Central memory CD8-positive, alpha-beta T cell (primary cell): ENCODE measurements around the gene CSKMT.
"Not testable (repeated sequence)": the region's sequence is repeated elsewhere in the genome, so short reads cannot be mapped to it uniquely, and the experiment has no call there.

Experiments used
- ATAC-seq: fragments of 150-1000 bp; cut with Tn5 transposase; replicated peaks from 2 replicates; pipeline ENCODE4 v1.10.0; 2022; ENCODE audit warnings: mild to moderate bottlenecking, moderate FRiP score, moderate number of reproducible peaks; ENCODE audit not compliant: poor library complexity, severe bottlenecking; ENCODE audit errors: extremely low read depth
- DNase-seq, 2 donors: peaks; one replicate each; pipeline ENCODE4 v3.0.0; 2021; ENCODE audit warnings: low spot score in 2 of 2
- H3K27ac Mint-ChIP-seq: one replicate; pipeline ENCODE4 v1.8.0; 2022; ENCODE audit warnings: low read depth, mild to moderate bottlenecking, moderate library complexity, mixed read lengths
- H3K27me3 Mint-ChIP-seq: one replicate; pipeline ENCODE4 v1.8.0; 2022; ENCODE audit warnings: mixed read lengths
- H3K36me3 Mint-ChIP-seq: one replicate; pipeline ENCODE4 v1.8.0; 2022; ENCODE audit warnings: mild to moderate bottlenecking, moderate library complexity, mixed read lengths; ENCODE audit not compliant: insufficient read depth
- H3K4me1 Mint-ChIP-seq: one replicate; pipeline ENCODE4 v1.8.0; 2022; ENCODE audit warnings: mixed read lengths
- H3K4me3 Mint-ChIP-seq: one replicate; pipeline ENCODE4 v1.8.0; 2022; ENCODE audit warnings: mild to moderate bottlenecking, moderate library complexity, mixed read lengths
- H3K9me3 Mint-ChIP-seq: one replicate; pipeline ENCODE4 v1.8.0; 2022; ENCODE audit warnings: mixed read lengths

Gene CSKMT

DNA sequence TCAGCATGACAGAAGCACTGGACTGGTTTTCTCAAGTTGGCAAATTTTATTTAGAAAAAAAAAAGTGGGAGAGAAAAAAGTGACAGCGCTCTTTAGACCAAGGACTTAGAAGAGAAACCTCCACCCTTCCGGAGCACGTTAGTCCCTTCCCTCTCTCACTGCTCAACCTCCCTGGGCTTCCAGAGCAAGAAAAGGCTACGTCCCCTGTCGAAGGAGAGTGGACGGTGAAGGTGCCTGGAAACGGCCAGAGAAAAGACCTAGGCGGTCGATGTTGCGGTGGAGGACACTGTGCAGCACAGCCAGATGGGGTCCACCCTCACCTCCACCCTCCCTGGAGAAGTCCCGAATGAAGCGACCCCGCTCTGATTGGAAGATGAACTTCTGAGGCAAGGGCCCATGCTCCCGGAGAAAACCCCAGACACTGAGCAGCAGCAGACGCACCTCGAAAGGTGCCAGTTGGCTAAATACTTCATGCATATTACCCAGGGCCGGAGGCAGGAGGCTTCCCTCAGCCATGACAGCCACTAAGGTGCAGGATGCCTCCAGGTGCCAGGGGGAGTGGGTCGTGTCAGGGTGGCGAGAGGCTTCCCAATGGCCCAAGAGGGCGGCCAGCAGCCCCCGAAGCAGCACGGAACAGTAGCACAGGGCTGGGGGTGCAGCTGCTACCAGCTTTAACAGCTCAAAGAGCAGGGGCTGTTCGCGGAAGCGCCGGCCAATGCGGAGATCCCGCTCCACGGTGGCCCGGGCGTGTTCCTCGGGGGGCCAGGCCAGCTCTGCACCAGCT lies 18.1 kb upstream of the CSKMT start:
- H3K4me1 Mint-ChIP-seq, result peaks cover 23% of the 10 kb centered on the region
- H3K4me3 Mint-ChIP-seq, result peak overlapping the region; percentile 90
- H3K36me3 Mint-ChIP-seq, result peaks cover 26% of the 10 kb centered on the region
- ATAC-seq (no peak), DNase-seq (no peak)
- H3K27me3 Mint-ChIP-seq, result no peaks in the 10 kb centered on the region
- peak overlapping the region; percentile 88 for H3K27ac Mint-ChIP-seq
- H3K9me3 Mint-ChIP-seq, result no peaks in the 10 kb centered on the region

DNA sequence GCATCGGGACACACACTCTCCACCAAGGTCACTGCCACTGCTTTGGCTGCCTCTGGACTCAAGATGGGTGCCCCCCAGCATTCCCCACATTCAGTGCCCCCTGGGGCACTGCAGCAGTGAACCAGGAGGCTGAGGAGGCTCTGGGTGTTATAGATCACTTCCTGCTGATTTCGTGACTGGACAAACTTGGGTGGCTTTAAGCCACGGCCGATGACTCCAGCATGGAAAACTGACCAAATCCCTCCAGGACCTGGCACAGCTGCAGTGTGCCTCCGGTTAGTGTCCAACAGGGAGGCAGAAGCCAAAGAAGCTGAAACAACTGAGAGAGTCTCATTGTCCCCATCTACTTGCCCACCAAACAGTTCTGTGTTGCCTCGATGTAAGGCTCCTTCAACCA lies 17.5 kb upstream of the CSKMT start:
- H3K27me3 Mint-ChIP-seq, result no peaks in the 10 kb centered on the region
- peaks cover 29% of the 10 kb centered on the region for H3K36me3 Mint-ChIP-seq
- peaks cover 29% of the 10 kb centered on the region for H3K4me1 Mint-ChIP-seq
- H3K9me3 Mint-ChIP-seq, result no peaks in the 10 kb centered on the region
- ATAC-seq (no peak), DNase-seq (no peak)
- H3K27ac Mint-ChIP-seq, result no peak overlapping the region
- no peak overlapping the region for H3K4me3 Mint-ChIP-seq

DNA sequence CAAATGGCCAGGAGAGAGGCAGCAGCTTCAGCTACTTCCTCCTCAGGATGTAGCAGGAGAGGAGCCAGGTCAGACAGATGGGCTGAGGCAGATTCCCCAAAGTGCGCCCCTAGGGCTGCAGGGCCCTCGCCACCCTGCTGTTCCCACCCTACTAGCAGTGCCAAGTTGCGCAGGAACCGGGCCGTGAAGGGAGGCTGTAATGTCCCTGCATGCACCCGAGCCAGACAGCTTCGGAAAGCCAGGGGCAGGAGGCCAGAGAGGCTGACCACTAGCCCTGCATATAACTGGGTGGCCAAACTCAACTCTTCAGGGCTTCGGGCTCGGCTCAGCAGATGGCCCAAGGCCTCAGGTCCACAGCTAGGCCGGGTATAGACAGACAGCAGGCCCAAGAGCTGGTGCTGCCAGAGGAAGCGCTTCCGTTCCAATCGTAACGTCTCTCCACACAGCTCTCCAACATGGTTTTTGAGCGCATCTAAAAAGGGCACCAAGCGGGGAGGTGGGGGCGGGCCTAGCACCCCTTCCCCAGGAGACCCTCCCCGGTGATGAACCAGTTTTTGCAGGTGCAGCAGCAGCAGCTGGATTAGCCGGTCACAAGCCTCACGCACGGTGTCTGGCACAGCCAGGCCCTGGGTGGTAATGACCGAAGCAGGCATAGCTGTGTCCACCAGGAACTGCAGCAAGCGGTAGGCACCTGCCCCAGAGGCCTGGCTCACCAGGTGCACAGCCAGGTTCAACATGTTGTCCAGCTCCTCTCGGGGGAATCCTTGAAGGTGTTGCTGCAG lies 16.7 kb upstream of the CSKMT start:
- Mint-ChIP-seq H3K4me1 (peaks cover 31% of the 10 kb centered on the region), H3K27ac (no peak overlapping the region), H3K4me3 (no peak overlapping the region), H3K9me3 (no peaks in the 10 kb centered on the region), H3K27me3 (no peaks in the 10 kb centered on the region), H3K36me3 (peaks cover 33% of the 10 kb centered on the region)
- DNase-seq (no peak), ATAC-seq (no peak)

DNA sequence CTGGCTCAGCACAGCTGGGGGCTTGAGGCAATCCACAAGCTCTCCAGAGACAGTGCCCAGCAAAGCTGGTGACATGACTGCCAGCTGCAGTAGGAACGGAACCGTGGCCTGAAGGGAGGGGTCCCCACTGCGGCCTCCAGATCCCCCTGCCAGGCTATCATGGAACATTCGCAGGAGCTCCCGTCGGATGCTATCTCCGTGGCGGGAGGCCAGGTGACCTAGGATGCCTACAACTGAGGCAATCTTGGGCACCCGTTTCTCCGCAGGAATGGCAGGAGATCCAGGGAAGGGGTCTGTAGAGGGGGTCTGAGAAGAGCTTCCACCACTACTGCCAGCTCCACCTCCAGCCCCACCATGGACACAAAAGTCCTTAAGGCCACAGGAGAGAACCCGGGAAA lies 16.1 kb upstream of the CSKMT start:
- H3K4me3 Mint-ChIP-seq, result no peak overlapping the region
- H3K36me3 Mint-ChIP-seq, result peaks cover 36% of the 10 kb centered on the region
- H3K9me3 Mint-ChIP-seq, result no peaks in the 10 kb centered on the region
- no peak overlapping the region for H3K27ac Mint-ChIP-seq
- ATAC-seq (no peak), DNase-seq (no peak)
- H3K4me1 Mint-ChIP-seq, result peaks cover 36% of the 10 kb centered on the region
- H3K27me3 Mint-ChIP-seq, result no peaks in the 10 kb centered on the region

DNA sequence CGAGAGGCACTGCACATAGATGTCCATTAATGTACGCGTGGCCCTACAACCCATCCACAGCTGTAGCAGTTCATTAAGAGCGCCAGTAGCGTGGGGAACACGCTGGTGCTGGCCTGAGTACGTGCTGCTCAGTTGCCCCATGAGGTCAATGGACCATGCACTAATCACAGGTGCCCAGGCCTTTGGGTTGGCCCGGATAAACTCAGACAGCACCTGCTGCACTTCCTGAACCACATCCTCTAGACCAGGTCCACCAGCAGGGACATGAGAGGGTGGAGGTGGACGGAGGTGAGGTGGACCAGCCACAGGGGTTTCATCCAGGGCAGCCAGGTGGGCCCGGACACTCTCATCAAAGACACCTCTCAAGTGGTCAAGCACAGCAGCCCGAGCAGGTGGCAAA lies 15.6 kb upstream of the CSKMT start:
- ATAC-seq, result no peak
- Mint-ChIP-seq H3K27ac (no peak overlapping the region), H3K4me1 (peaks cover 36% of the 10 kb centered on the region), H3K36me3 (peaks cover 39% of the 10 kb centered on the region), H3K4me3 (no peak overlapping the region), H3K27me3 (no peaks in the 10 kb centered on the region), H3K9me3 (no peaks in the 10 kb centered on the region)
- DNase-seq, result no peak

DNA sequence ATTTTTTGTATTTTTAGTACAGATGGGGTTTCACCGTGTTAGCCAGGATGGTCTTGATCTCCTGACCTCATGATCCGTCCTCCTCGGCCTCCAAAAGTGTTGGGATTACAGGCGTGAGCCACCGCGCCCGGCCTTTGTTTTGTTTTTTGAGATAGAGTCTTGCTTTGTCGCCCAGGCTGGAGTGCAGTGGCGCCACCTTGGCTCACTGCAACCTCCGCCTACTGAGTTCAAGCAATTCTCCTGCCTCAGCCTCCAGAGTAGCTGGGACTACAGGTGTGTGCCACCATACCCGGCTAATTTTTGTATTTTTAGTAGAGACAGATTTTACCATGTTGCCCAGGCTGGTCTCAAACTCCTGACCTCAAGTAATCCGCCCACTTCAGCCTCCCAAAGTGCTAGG lies 14.8 kb upstream of the CSKMT start:
- peaks cover 30% of the 10 kb centered on the region for H3K4me1 Mint-ChIP-seq
- not testable (repeated sequence) for ATAC-seq, H3K9me3 Mint-ChIP-seq, DNase-seq, H3K27me3 Mint-ChIP-seq, H3K27ac Mint-ChIP-seq, H3K4me3 Mint-ChIP-seq
- peaks cover 44% of the 10 kb centered on the region for H3K36me3 Mint-ChIP-seq

DNA sequence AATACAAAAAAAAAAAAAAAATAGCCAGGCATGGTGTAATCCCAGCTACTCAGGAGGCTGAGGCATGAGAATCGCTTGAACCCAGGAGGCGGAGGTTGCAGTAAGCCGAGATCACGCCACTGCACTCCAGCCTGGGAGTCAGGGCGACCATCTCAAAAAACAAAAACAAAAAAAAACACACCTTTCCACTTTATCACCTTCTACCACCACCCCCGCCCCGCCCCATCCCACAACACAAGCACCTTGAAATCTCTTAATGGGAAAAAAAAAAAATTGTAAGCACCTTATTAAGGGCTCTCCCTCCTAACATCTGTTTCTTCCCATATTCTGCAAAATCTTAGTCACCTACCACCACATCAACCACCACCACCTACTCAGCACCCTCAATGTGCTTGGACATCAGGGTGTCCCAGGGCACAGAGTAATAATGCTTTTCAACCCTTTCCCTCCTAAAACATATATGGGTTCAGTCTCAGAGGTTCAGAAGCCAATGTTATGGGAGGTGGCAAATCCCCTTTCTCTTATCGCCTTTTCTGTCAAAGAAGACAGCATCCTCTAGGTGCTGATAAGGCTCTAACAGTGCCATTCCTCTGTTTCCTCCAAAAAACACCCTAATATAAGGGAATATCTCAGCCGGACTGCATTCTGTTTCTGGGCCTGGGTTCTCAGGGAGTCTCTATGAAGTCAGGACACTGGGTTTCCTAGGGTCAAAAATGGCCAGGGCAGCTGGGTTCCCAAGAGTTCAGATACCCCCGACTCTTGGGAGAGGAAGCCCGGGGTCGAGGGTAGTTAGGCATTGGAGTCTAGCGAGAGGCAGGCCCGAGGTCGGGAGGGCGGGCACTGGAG lies 12.7 kb upstream of the CSKMT start:
- peak in 1 of 2 donors; percentile 23 for DNase-seq

DNA sequence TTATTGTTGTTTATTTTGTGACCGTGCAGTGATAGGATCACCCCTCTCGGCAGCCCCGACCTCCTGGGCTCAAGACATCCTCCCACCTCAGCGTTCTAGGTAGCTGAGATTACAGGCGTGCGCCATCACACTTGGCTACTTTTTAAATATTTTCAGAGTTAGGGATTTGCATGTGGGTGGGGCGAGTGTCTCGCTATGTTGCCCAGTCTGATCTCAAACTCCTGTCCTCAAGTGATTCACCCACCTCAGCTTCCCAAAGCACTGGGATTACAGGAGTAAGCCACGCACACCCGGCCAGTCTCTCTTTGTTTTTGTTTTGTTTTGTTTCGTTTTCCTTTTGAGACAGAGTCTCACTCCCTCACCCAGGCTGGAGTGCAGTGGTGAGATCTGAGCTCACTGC lies 10.8 kb upstream of the CSKMT start:
- H3K4me3 Mint-ChIP-seq, result peak overlapping the region; percentile 93
- no peaks in the 10 kb centered on the region for H3K27me3 Mint-ChIP-seq

More for the DNA sequence above, 12.7 kb upstream of the CSKMT start:
- Mint-ChIP-seq H3K27me3 (no peaks in the 10 kb centered on the region), H3K4me1 (peaks cover 17% of the 10 kb centered on the region), H3K4me3 (peak overlapping the region; percentile 93), H3K36me3 (peaks cover 38% of the 10 kb centered on the region), H3K9me3 (no peaks in the 10 kb centered on the region), H3K27ac (peak overlapping the region; percentile 100)
- ATAC-seq, result peak; percentile 46

DNA sequence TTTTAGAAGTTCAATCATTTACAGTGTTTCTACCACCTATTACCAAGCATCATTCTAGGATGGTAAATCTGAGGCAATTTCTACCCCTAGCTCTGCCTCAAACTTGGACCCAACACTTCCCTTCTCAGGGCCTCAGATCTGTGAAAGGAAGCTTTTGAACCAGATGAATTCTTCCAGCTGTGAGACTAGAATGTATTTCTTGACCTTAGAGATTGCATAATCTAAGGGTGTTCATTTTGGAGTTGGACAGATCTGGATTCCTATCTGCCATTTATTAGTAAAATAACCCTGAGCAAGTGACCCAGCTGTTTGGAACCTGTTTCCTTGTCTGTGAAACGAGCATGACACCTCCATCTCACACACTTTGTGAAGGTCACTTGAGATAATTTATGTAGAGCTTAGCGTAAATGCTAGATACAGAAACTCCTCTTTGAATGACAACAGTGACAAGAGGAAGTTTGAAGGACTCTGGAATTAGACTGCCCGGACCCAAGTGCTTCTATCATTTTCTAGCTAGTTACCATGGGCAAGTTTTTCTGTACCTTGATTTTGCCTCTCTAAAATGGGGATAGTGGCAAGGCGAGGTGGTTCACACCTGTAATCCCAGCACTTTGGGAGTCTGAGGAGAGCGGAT lies 8.2 kb upstream of the CSKMT start:
- Mint-ChIP-seq H3K36me3 (peaks cover 29% of the 10 kb centered on the region), H3K27ac (no peak overlapping the region), H3K4me1 (peaks cover 14% of the 10 kb centered on the region), H3K27me3 (no peaks in the 10 kb centered on the region), H3K9me3 (no peaks in the 10 kb centered on the region), H3K4me3 (no peak overlapping the region)
- no peak for DNase-seq
- ATAC-seq, result no peak

More for the DNA sequence above, 10.8 kb upstream of the CSKMT start:
- no peak for ATAC-seq
- Mint-ChIP-seq H3K27ac (peak overlapping the region; percentile 100), H3K4me1 (peaks cover 17% of the 10 kb centered on the region), H3K9me3 (no peaks in the 10 kb centered on the region), H3K36me3 (peaks cover 34% of the 10 kb centered on the region)
- DNase-seq, result no peak

DNA sequence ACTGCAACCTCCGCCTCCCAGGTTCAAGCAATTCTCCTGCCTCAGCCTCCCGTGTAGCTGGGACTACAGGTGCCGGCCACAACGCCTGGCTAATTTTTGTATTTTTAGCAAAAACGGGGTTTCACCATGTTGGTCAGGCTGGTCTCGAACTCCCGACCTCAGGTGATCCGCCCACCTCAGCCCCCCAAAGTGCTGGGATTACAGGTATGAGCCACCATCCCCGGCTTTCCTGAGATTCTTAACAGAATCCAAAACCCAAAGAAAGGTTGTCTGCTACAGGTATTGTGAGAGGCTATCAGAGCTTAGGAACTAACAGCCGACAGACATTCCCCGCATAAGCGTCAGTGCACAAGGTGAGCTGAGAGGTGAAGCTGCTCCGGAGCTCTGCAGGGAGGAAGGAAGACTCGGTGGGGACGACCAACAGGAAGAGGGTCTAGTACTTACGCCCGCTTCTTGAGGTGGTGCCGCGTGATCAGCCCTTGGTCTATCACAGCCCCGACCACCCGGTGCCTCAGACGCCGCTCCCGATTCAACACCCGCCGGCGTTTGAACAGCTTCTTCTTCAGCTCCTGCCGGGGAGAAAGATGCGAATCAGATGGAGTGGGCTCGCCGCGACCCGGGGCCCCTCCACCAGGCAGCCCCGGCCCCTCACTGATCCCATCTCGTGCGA lies 572 bp upstream of the CSKMT start:
- peak; percentile 60 for ATAC-seq
- Mint-ChIP-seq H3K9me3 (no peaks in the 10 kb centered on the region), H3K27me3 (no peaks in the 10 kb centered on the region), H3K4me3 (peak overlapping the region; percentile 94), H3K4me1 (peaks cover 29% of the 10 kb centered on the region), H3K36me3 (peaks cover 27% of the 10 kb centered on the region), H3K27ac (peak overlapping the region; percentile 95)
- DNase-seq, result no peak

DNA sequence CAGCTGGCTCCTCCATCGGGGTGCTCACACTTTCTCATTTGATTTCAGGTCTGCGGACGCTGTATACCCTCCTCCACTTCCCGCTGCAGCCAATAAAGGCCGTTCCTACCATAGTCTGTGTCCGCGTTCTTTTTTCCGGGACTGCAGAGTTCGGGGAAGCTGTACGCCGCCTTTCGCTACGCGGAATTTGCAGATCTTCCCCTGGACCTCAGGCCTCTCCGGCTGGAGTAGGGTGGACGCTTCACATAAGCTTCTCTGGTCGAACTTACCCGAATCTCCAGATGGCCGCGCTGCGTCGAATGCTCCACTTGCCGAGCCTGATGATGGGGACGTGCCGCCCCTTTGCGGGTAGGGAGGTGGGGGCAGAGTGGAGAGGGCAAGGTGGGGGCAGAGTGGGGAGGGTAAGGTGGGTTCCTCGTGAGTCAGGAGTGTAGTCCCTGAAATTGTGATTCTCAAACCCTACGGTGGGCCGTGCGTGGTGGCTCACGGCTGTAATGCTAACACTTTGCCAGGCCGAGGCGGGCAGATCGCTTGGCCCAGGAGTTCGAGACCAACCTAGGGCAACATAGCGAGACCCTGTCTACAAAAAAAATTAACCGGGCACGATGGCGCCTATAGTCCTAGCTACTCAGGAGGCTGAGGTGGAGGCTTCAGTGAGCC lies 617 bp downstream of the CSKMT start:
- peak overlapping the region; percentile 94 for H3K4me3 Mint-ChIP-seq
- H3K27me3 Mint-ChIP-seq, result no peaks in the 10 kb centered on the region
- peak in 1 of 2 donors; percentile 39 for DNase-seq
- peaks cover 33% of the 10 kb centered on the region for H3K4me1 Mint-ChIP-seq
- peaks cover 27% of the 10 kb centered on the region for H3K36me3 Mint-ChIP-seq
- H3K27ac Mint-ChIP-seq, result peak overlapping the region; percentile 95
- peak; percentile 44 for ATAC-seq
- no peaks in the 10 kb centered on the region for H3K9me3 Mint-ChIP-seq
